Activated CD4-positive, CD25-positive, alpha-beta regulatory T cell treated with anti-CD3 and anti-CD28 coated beads, Interleukin-2, amount 50 U/mL, for 72 hours (primary cell): ENCODE measurements around the gene CYP17A1.

Experiments
- DNase-seq: peaks from one replicate; pipeline ENCODE4 v3.0.0; 2021

Gene CYP17A1

GRCh38 chr10:102801978-102802377, 35.2 kb downstream of the CYP17A1 start:
- DNase-seq = no peak

- no peak for DNase-seq
Measured at GRCh38 chr10:102801496-102801895, 35.7 kb downstream of the CYP17A1 start.

- no peak for DNase-seq
Measured at GRCh38 chr10:102800611-102801335, 36.4 kb downstream of the CYP17A1 start.

- DNase-seq = no peak
Measured at GRCh38 chr10:102799691-102800471, 37.3 kb downstream of the CYP17A1 start.

- DNase-seq = peak; percentile 50
Measured at GRCh38 chr10:102796407-102797176, 40.6 kb downstream of the CYP17A1 start.

GRCh38 chr10:102795453-102796406, 41.5 kb downstream of the CYP17A1 start:
- DNase-seq = no peak

- DNase-seq = no peak
Measured at GRCh38 chr10:102791754-102792395, 45.3 kb downstream of the CYP17A1 start.

GRCh38 chr10:102785818-102786217, 51.4 kb downstream of the CYP17A1 start:
- DNase-seq = no peak

GRCh38 chr10:102783568-102783967, 53.6 kb downstream of the CYP17A1 start:
- no peak for DNase-seq

GRCh38 chr10:102782673-102783551, 54.3 kb downstream of the CYP17A1 start:
- no peak for DNase-seq

GRCh38 chr10:102781921-102782557, 55.2 kb downstream of the CYP17A1 start:
- DNase-seq = no peak

GRCh38 chr10:102781090-102781920, 55.9 kb downstream of the CYP17A1 start:
- DNase-seq = no peak
